ENCODE results near the gene PDE6A.

GRCh38 chr5:149979896-149980295 lies 35.3 kb upstream of the PDE6A start:
- TF ChIP-seq CTCF (IDR thresholded peaks at IDR 0.05), result no peak
- TF ChIP-seq POLR2A (IDR thresholded peaks at IDR 0.05), result no peak
